H1 (cell line): ENCODE data around the gene ARMC9. TPM values are rescaled to one million over a fixed set of nuclear protein-coding genes. Genes with fewer than 3 reads are reported as not detected.

ENCODE experiments used
- microRNA-seq, 2 experiments: library from miRNA; unstranded; fragments of <30 nt; microRNA quantifications; one replicate each; pipeline versions ENCODE4 to v1.2.0, GENCODE V29; 2016 to 2020; ENCODE audit warnings: borderline microRNAs expressed in 2 of 2, borderline number of aligned reads in 2 of 2, borderline replicate concordance in 1 of 2
- polyA plus RNA-seq, 7 experiments: library from polyadenylated mRNA; depleted of rRNA in 3 of 7; stranded (reverse) in 5 of 7; unstranded in 2 of 7; fragments of >200 nt in 5 of 7; fragments of 200-250 nt in 2 of 7; gene quantifications; 1 replicate in 5 of 7; 2 replicates in 1 of 7; 4 replicates in 1 of 7; pipeline versions ENCODE4 v1.2.1 to v1.2.3, GENCODE V29; 2011 to 2013; ENCODE audit warnings: missing spikeins in 2 of 7, mixed read lengths in 2 of 7
- small RNA-seq: library from polyadenylated mRNA; stranded (forward); fragments of <200 nt; extraction: miRNeasy Mini kit (QIAGEN cat#:217004); gene quantifications from one replicate; pipeline ENCODE3, GENCODE V24; 2013; ENCODE audit not compliant: insufficient read depth
- total RNA-seq: library from RNA; stranded (reverse); fragmentation: NEBNext Ultra II Directional; extraction: Animal tissue kit (Norgen Biotek cat#: 25700); gene quantifications from 2 replicates; pipeline ENCODE4 v1.2.1, GENCODE V29; 2021

ARMC9 gene
- total and polyA plus RNA-seq, 2 of the 8 experiments (the other 6 are each of a cell fraction or from before 2014, with no cell fraction given) = 23.2 to 36.1 TPM

Small RNA genes lying within 50 kb of the gene (microRNA-seq; reads per million reads assigned to microRNA genes)
- 0 reads per million in 2 experiments for gene MIR4777

Small RNA genes lying within 50 kb of the gene (small RNA-seq; reads per million reads assigned to genes)
- not detected for gene AC018738.1
- not detected for gene MIR4777

Other genes with a start within 250 kb of the ARMC9 start
- not detected in 2 replicates for gene SPATA3, start 202.5 kb upstream of the ARMC9 start, total RNA-seq
- gene SPATA3, start 202.5 kb upstream of the ARMC9 start, polyA plus RNA-seq (2011; rRNA removed) = not detected in 2 replicates
- 0.71 and 1.1 TPM in 2 replicates for gene C2orf72, start 161.1 kb upstream of the ARMC9 start, total RNA-seq
- 1.7 and 2.6 TPM in 2 replicates for gene C2orf72, start 161.1 kb upstream of the ARMC9 start, polyA plus RNA-seq (2011; rRNA removed)
- 170 and 179 TPM in 2 replicates for gene PSMD1, start 141.8 kb upstream of the ARMC9 start, total RNA-seq
- gene PSMD1, start 141.8 kb upstream of the ARMC9 start, polyA plus RNA-seq (2011; rRNA removed) = 155 and 272 TPM in 2 replicates
- gene HTR2B, start 73.6 kb upstream of the ARMC9 start, total RNA-seq = not detected in 2 replicates
- not detected in 2 replicates for gene HTR2B, start 73.6 kb upstream of the ARMC9 start, polyA plus RNA-seq (2011; rRNA removed)
- 72.5 and 73.1 TPM in 2 replicates for gene B3GNT7, start 197.1 kb downstream of the ARMC9 start, total RNA-seq
- 26.4 and 27.7 TPM in 2 replicates for gene B3GNT7, start 197.1 kb downstream of the ARMC9 start, polyA plus RNA-seq (2011; rRNA removed)